Measurements from ENCODE around the gene GPR89B. TPM values are rescaled to one million over a fixed set of nuclear protein-coding genes. Genes with fewer than 3 reads are reported as not detected.
"Not testable (repeated sequence)": the region's sequence is repeated elsewhere in the genome, so short reads cannot be mapped to it uniquely, and the experiment has no call there.

Gene GPR89B
- polyA plus RNA-seq, 3 donors: 2.5 to 7.7 (median 7.7) TPM

DNA sequence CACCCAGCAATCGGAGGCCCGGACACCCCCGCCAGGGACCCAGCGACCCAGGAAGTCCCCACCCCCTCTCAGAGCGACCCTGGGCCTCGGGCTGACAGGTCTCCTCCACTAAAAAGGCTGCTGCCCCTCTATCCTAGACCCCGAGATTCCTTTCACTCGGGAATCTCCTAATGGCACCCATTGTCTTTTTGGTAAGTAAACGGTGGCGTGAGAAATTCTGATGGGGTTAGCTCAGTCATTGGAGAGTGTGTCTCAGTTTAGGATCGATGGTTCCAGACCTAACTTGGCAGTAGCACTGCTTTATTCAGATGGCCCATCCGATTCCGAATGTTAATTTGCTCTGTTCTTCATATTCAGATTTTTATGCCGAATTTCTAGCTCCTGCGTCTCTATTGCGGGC lies 104.9 kb downstream of the GPR89B start:
- H3K27me3 Mint-ChIP-seq (ENCODE audit: low read depth in 3 of 3): peaks cover 11 to 35% (median 29%) of the 10 kb centered on the region in 3 donors
- H3K4me1 ChIP-seq (ENCODE audit: control insufficient read depth in 1 of 2, insufficient read depth in 2 of 2, low read length in 2 of 2); DNase-seq; H3K4me2 ChIP-seq (replicated peaks; ENCODE audit: extremely low read depth, low read length, poor library complexity, severe bottlenecking); H3K27ac Mint-ChIP-seq; H3K4me1 Mint-ChIP-seq; H3K9me3 ChIP-seq (replicated peaks in 1 of 2; ENCODE audit: control insufficient read depth in 1 of 2, insufficient read depth in 1 of 2, low read length in 2 of 2); H3K4me3 ChIP-seq (replicated peaks in 1 of 3; ENCODE audit: low read depth in 2 of 3, low read length in 3 of 3); H2AFZ ChIP-seq (ENCODE audit: insufficient read depth, low read depth, low read length, poor library complexity, severe bottlenecking); H3K27ac ChIP-seq (ENCODE audit: low read depth in 1 of 2, low read length in 2 of 2); intact Hi-C loops (cut with micrococcal nuclease); H3K36me3 Mint-ChIP-seq; H3K9ac ChIP-seq (ENCODE audit: insufficient read depth, low read length, poor library complexity, severe bottlenecking); H3K36me3 ChIP-seq (replicated peaks in 1 of 2; ENCODE audit: control insufficient read depth in 1 of 2, insufficient read depth in 2 of 2, low read length in 2 of 2); H3K79me2 ChIP-seq (ENCODE audit: insufficient read depth, low read length); H4K20me1 ChIP-seq (ENCODE audit: insufficient read depth, low read length): not testable (repeated sequence)
- WGBS (ENCODE audit: insufficient coverage): no CpG with 5 or more reads among the region's 16 CpGs
- peaks cover 0 to 15% (median 2%) of the 10 kb centered on the region in 7 donors for H3K9me3 Mint-ChIP-seq
- peak overlapping the region; percentile 37 to 68 for H3K4me3 Mint-ChIP-seq
- H3K27me3 ChIP-seq (ENCODE audit: control insufficient read depth in 2 of 2, insufficient read depth in 2 of 2, low read length in 2 of 2): peaks cover 4 to 15% of the 10 kb centered on the region in 2 donors

DNA sequence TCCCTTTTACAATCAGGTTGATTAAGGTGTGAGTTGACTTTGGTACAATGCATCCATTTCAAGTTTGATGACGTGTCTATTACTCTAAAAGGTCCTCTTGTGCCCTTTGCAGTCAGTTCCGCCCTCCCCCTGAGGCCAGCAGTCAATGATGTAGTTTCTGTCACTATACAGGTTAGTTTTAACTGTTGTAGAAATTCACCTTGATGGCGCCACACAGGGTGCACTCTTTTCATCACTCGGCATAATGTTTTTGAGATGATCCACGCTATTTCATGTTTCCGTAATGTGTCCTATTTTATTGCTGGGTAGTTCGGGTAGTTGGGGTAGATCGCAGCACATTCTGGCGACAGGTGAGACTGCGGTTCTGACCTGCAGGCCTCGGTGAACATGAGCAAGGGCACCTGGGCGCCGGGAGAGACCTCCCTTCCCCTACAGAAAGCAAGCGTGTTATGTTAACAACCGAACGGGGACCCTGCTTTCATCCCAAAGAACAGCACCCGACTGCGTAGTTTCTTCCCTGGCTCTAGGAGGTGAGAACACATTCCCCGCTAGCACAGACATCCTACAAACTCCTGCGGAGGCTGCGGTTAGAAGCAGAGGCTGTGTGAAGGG lies 109.7 kb downstream of the GPR89B start:
- DNase-seq; H3K36me3 ChIP-seq (replicated peaks in 1 of 2; ENCODE audit: control insufficient read depth in 1 of 2, insufficient read depth in 2 of 2, low read length in 2 of 2); H3K9ac ChIP-seq (ENCODE audit: insufficient read depth, low read length, poor library complexity, severe bottlenecking); H3K27ac ChIP-seq (ENCODE audit: low read depth in 1 of 2, low read length in 2 of 2); H3K4me1 ChIP-seq (ENCODE audit: control insufficient read depth in 1 of 2, insufficient read depth in 2 of 2, low read length in 2 of 2); H4K20me1 ChIP-seq (ENCODE audit: insufficient read depth, low read length); H3K9me3 ChIP-seq (replicated peaks in 1 of 2; ENCODE audit: control insufficient read depth in 1 of 2, insufficient read depth in 1 of 2, low read length in 2 of 2); H3K4me1 Mint-ChIP-seq; H3K36me3 Mint-ChIP-seq; intact Hi-C loops (cut with micrococcal nuclease); H3K79me2 ChIP-seq (ENCODE audit: insufficient read depth, low read length); H3K9me3 Mint-ChIP-seq: not testable (repeated sequence)
- Mint-ChIP-seq H3K4me3 (peak overlapping the region; percentile 79 to 90), H3K27me3 (ENCODE audit: low read depth in 3 of 3) (peaks cover 15 to 33% (median 32%) of the 10 kb centered on the region in 3 donors), H3K27ac (peak overlapping the region in 6 of 7 donors; percentile 81 to 94 (median 84))
- no CpG with 5 or more reads among the region's 21 CpGs for WGBS (ENCODE audit: insufficient coverage)
- H3K4me2 ChIP-seq (replicated peaks; ENCODE audit: extremely low read depth, low read length, poor library complexity, severe bottlenecking): peak overlapping the region; percentile 53
- H3K27me3 ChIP-seq (ENCODE audit: control insufficient read depth in 2 of 2, insufficient read depth in 2 of 2, low read length in 2 of 2): peaks cover 2 to 16% of the 10 kb centered on the region in 2 donors
- H3K4me3 ChIP-seq (replicated peaks in 1 of 3; ENCODE audit: low read depth in 2 of 3, low read length in 3 of 3): peak overlapping the region; percentile 44 to 71 (median 46)
- peak overlapping the region; percentile 57 for H2AFZ ChIP-seq (ENCODE audit: insufficient read depth, low read depth, low read length, poor library complexity, severe bottlenecking)

DNA sequence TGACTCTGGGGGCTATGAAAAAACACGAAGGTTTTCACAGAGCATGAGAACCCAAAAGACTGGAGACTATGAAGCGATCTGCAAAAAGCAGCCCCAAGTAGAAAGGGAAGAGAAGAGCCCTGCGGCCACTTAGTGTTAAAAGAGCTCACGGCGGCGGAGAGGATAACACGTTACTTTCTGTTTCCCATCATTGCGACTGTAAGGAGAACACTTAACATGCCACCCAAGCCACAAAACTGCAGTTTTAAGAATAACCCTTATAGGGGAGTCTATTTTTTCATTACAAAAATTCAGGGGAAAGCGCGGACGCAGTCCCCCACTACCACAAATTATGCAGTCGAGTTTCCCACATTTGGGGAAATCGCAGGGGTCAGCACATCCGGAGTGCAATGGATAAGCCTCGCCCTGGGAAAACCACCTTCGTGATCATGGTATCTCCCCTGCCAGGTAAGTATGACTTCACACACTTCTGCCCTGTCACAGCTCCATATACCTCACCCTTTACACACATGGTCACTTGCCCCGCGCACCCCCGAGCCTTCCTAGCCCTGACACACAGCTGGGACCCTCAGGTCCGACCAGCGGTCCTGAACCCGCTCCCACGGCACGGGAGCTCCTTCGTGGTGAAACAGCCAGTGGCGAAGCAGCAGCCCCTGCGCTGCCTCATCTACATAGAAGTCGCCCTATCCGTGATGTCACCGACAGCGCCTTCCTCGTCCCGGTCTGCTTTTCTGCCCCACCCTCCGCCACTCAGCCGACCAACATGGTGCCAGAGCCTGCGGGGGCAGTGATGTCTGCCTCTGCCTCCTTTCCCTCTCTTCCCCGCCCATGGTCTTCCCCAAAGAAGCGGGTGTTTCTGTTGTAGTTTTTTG lies 110.5 kb downstream of the GPR89B start:
- peaks cover 13 to 28% (median 26%) of the 10 kb centered on the region in 3 donors for H3K27me3 Mint-ChIP-seq (ENCODE audit: low read depth in 3 of 3)
- H3K9me3 Mint-ChIP-seq; H3K4me1 ChIP-seq (ENCODE audit: control insufficient read depth in 1 of 2, insufficient read depth in 2 of 2, low read length in 2 of 2); H3K36me3 ChIP-seq (replicated peaks in 1 of 2; ENCODE audit: control insufficient read depth in 1 of 2, insufficient read depth in 2 of 2, low read length in 2 of 2); H4K20me1 ChIP-seq (ENCODE audit: insufficient read depth, low read length); intact Hi-C loops (cut with micrococcal nuclease); H3K9me3 ChIP-seq (replicated peaks in 1 of 2; ENCODE audit: control insufficient read depth in 1 of 2, insufficient read depth in 1 of 2, low read length in 2 of 2); H3K4me1 Mint-ChIP-seq; H3K79me2 ChIP-seq (ENCODE audit: insufficient read depth, low read length); H3K36me3 Mint-ChIP-seq: not testable (repeated sequence)
- peak overlapping the region; percentile 57 for H2AFZ ChIP-seq (ENCODE audit: insufficient read depth, low read depth, low read length, poor library complexity, severe bottlenecking)
- 0% methylated on average over 2 of the region's 38 CpGs for WGBS (ENCODE audit: insufficient coverage)
- peak overlapping the region; percentile 53 for H3K4me2 ChIP-seq (replicated peaks; ENCODE audit: extremely low read depth, low read length, poor library complexity, severe bottlenecking)
- peak; percentile 79 to 82 (median 80) for DNase-seq
- H3K4me3 Mint-ChIP-seq: peak overlapping the region; percentile 79 to 90
- peak overlapping the region; percentile 52 to 59 for H3K27ac ChIP-seq (ENCODE audit: low read depth in 1 of 2, low read length in 2 of 2)
- H3K9ac ChIP-seq (ENCODE audit: insufficient read depth, low read length, poor library complexity, severe bottlenecking): peak overlapping the region; percentile 21
- H3K27ac Mint-ChIP-seq: peak overlapping the region; percentile 81 to 94 (median 84)
- H3K4me3 ChIP-seq (replicated peaks in 1 of 3; ENCODE audit: low read depth in 2 of 3, low read length in 3 of 3): peak overlapping the region; percentile 44 to 71 (median 46)
- peaks cover 0 to 10% of the 10 kb centered on the region in 2 donors for H3K27me3 ChIP-seq (ENCODE audit: control insufficient read depth in 2 of 2, insufficient read depth in 2 of 2, low read length in 2 of 2)

All from CD14-positive monocyte (primary cell).